A549 (cell line): ENCODE data around the gene CRYBA4. TPM values are rescaled to one million over a fixed set of nuclear protein-coding genes. Genes with fewer than 3 reads are reported as not detected.

Experiments
- ATAC-seq, 2 experiments: fragments of 200-7000 bp in 1 of 2; fragments of >200 bp in 1 of 2; cut with Nextera tagmentation in 1 of 2; cut with Tn5 transposase in 1 of 2; 3 replicates each; pipeline versions ENCODE4 v1.8.0 to v1.9.1; 2018 to 2020; ENCODE audit warnings: mild to moderate bottlenecking in 1 of 2, moderate library complexity in 1 of 2
- CTCF ChIA-PET: fragments of 300-600 bp; sonication (Branson Sonifier 250); formaldehyde crosslinking; extraction: SDS; loops from one replicate; lab custom pipeline; 2021; ENCODE audit warnings: antibody characterized with exemption, inconsistent platforms; lab: Yijun Ruan, JAX
- POLR2A ChIA-PET: fragments of 350-600 bp; formaldehyde crosslinking; extraction: SDS; loops from one replicate; lab custom pipeline; 2021; ENCODE audit warnings: antibody characterized with exemption, inconsistent platforms; lab: Yijun Ruan, JAX
- DNase-seq, 2 experiments: peaks; one replicate each; pipeline versions ENCODE4 v3.0.0 to v3.0.0-alpha.2; 2011 to 2016; ENCODE audit warnings: low read depth in 1 of 2, low spot score in 1 of 2
- FAIRE-seq: peaks from 2 replicates; lab custom pipeline; 2011; peaks lifted over from hg19 to GRCh38; lab: Jason Lieb, UNC
- H3K27ac ChIP-seq, 2 experiments: fragments of >200 bp; sonication (Bioruptor Twin); formaldehyde crosslinking; 3 replicates each; pipeline ENCODE4 v1.5.1; 2016 to 2017
- H3K4me1 ChIP-seq: fragments of >200 bp; sonication (Bioruptor Twin); formaldehyde crosslinking; 3 replicates; pipeline ENCODE4 v1.6.1; 2016
- H3K4me2 ChIP-seq: fragments of >200 bp; sonication (Bioruptor Twin); formaldehyde crosslinking; 3 replicates; pipeline ENCODE4 v1.6.1; 2016
- H3K4me3 ChIP-seq: fragments of >200 bp; sonication (Bioruptor Twin); formaldehyde crosslinking; 3 replicates; pipeline ENCODE4 v1.5.1; 2016
- H3K9me3 ChIP-seq: fragments of >200 bp; sonication (Bioruptor Twin); formaldehyde crosslinking; 3 replicates; pipeline ENCODE4 v1.6.1; 2016
- BHLHE40 ChIP-seq: IDR thresholded peaks from 2 replicates; pipeline ENCODE4 v1.6.1; 2012; ENCODE audit warnings: low read depth, low read length, inconsistent platforms
- CEBPB ChIP-seq, 2 experiments: fragments of >200 bp in 1 of 2; sonication (Bioruptor Twin) in 1 of 2; formaldehyde crosslinking in 1 of 2; IDR thresholded peaks; 2 replicates each; pipeline ENCODE4 v1.6.1; 2012 to 2016
- EHF ChIP-seq: fragments of 250-450 bp; sonication (Bioruptor Pico); IDR thresholded peaks from 2 replicates; pipeline ENCODE4 v1.5.0; 2020; ENCODE audit warnings: mild to moderate bottlenecking
- EHMT2 ChIP-seq: fragments of 200-600 bp; sonication (generic); IDR thresholded peaks from 2 replicates; pipeline ENCODE4 v1.6.1; 2016; ENCODE audit warnings: antibody characterized with exemption, low read depth, mild to moderate bottlenecking, moderate library complexity
- FOSB ChIP-seq: fragments of 250-450 bp; sonication (Bioruptor Pico); IDR thresholded peaks from 2 replicates; pipeline ENCODE4 v1.5.0; 2020; ENCODE audit warnings: mild to moderate bottlenecking, moderate library complexity
- FOXS1 ChIP-seq: fragments of 250-450 bp; sonication (Bioruptor Pico); IDR thresholded peaks from 2 replicates; pipeline ENCODE4 v1.5.0; 2020; ENCODE audit warnings: mild to moderate bottlenecking, moderate library complexity
- GATA3 ChIP-seq: IDR thresholded peaks from 2 replicates; pipeline ENCODE4 v1.6.1; 2012; ENCODE audit warnings: borderline replicate concordance
- HMGXB4 ChIP-seq: fragments of 250-450 bp; sonication (Bioruptor Pico); IDR thresholded peaks from 2 replicates; pipeline ENCODE4 v1.5.0; 2021; ENCODE audit warnings: mild to moderate bottlenecking, moderate library complexity, borderline replicate concordance
- HOXB5 ChIP-seq: fragments of 250-450 bp; sonication (Bioruptor Pico); IDR thresholded peaks from 2 replicates; pipeline ENCODE4 v1.5.0; 2020; ENCODE audit warnings: mild to moderate bottlenecking, moderate library complexity
- JUN ChIP-seq, 2 experiments: fragments of >200 bp; sonication (Bioruptor Twin); formaldehyde crosslinking; IDR thresholded peaks; 2 replicates in 1 of 2; 3 replicates in 1 of 2; pipeline ENCODE4 v1.6.1; 2016 to 2017
- KDM1A ChIP-seq: fragments of 200-600 bp; sonication (generic); IDR thresholded peaks from 2 replicates; pipeline ENCODE4 v1.6.1; 2016; ENCODE audit warnings: low read depth, mild to moderate bottlenecking
- KDM5A ChIP-seq: fragments of 200-600 bp; sonication (generic); IDR thresholded peaks from 2 replicates; pipeline ENCODE4 v1.6.1; 2016; ENCODE audit warnings: antibody characterized with exemption, mild to moderate bottlenecking
- NR3C1 ChIP-seq: fragments of >200 bp; sonication (Bioruptor Twin); formaldehyde crosslinking; IDR thresholded peaks from 3 replicates; pipeline ENCODE4 v1.6.1; 2017
- PHF8 ChIP-seq: fragments of 200-600 bp; sonication (generic); IDR thresholded peaks from 2 replicates; pipeline ENCODE4 v1.6.1; 2016; ENCODE audit warnings: low read depth, mild to moderate bottlenecking, antibody characterized with exemption, moderate library complexity, borderline replicate concordance
- POLR2AphosphoS2 ChIP-seq: conservative IDR thresholded peaks from 2 replicates; pipeline ENCODE4 v1.6.1; 2012; ENCODE audit warnings: low read length, improper control_type of control experiment, inconsistent platforms
- RCOR1 ChIP-seq: fragments of 150-350 bp; IDR thresholded peaks from 2 replicates; pipeline ENCODE4 v1.6.1; 2014; ENCODE audit warnings: antibody characterized with exemption, low read length, low read depth
- ZNF302 ChIP-seq: fragments of 250-450 bp; sonication (Bioruptor Pico); IDR thresholded peaks from 2 replicates; pipeline ENCODE4 v1.9.0; 2021; ENCODE audit warnings: inconsistent platforms, mild to moderate bottlenecking, moderate library complexity
- WGBS: methylation state at CpG from one replicate; pipeline ENCODE4 v1.1.6; 2017; ENCODE audit errors: missing lambda C conversion rate; 5-methylcytosine and 5-hydroxymethylcytosine counted together
- polyA plus RNA-seq, 4 experiments: library from polyadenylated mRNA; depleted of rRNA in 3 of 4; stranded (reverse); fragments of >200 nt; fragmentation: RNase III in 1 of 4; extraction: RNeasy Plus Mini Kit Qiagen cat#74134 plus additional on column Dnase treatment in 1 of 4; gene quantifications; 2 replicates in 3 of 4; 3 replicates in 1 of 4; pipeline ENCODE4 v1.2.3, GENCODE V29; 2011 to 2017
- TF ChIP-seq, protein P1 (sequence below): fragments of 150-350 bp; IDR thresholded peaks from 2 replicates; pipeline ENCODE4 v1.6.1; 2014; ENCODE audit warnings: low read depth, mild to moderate bottlenecking, low read length
- TF ChIP-seq, protein P2 (sequence below): fragments of 250-450 bp; sonication (Bioruptor Pico); IDR thresholded peaks from 2 replicates; pipeline ENCODE4 v1.5.0; 2020; ENCODE audit warnings: low read depth, mild to moderate bottlenecking, moderate library complexity

Gene CRYBA4
- polyA plus RNA-seq, 2 of the 4 experiments (the other 2 are of a cell fraction), result not detected

- no peak for TF ChIP-seq HMGXB4 (CRISPR knock-in tag)
- no peak for TF ChIP-seq RCOR1
- TF ChIP-seq KDM1A, result no peak
- no peak for TF ChIP-seq CEBPB (IDR thresholded peaks at IDR 0.05)
- TF ChIP-seq ZNF302 (CRISPR knock-in tag), result no peak
- TF ChIP-seq, protein P1, sequence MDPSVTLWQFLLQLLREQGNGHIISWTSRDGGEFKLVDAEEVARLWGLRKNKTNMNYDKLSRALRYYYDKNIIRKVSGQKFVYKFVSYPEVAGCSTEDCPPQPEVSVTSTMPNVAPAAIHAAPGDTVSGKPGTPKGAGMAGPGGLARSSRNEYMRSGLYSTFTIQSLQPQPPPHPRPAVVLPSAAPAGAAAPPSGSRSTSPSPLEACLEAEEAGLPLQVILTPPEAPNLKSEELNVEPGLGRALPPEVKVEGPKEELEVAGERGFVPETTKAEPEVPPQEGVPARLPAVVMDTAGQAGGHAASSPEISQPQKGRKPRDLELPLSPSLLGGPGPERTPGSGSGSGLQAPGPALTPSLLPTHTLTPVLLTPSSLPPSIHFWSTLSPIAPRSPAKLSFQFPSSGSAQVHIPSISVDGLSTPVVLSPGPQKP, result no peak
- TF ChIP-seq PHF8, result no peak
- Histone ChIP-seq H3K9me3 (no peaks in the 10 kb centered on the region), H3K4me2 (no peak overlapping the region), H3K27ac (no peak overlapping the region), H3K4me3 (no peak overlapping the region), H3K4me1 (0 out of 3 replicates have a peak, but pooled peaks cover 4% of the 10 kb centered on the region)
- no peak for FAIRE-seq
- no peak for DNase-seq
- ATAC-seq, result no peak
- ChIA-PET CTCF (no interaction called here), POLR2A (no interaction called here)
- 57% methylated on average over 4 of the region's 4 CpGs for WGBS
These were observed 29.3 kb upstream of the CRYBA4 start for GRCh38 chr22:26592421-26592891.

DNA sequence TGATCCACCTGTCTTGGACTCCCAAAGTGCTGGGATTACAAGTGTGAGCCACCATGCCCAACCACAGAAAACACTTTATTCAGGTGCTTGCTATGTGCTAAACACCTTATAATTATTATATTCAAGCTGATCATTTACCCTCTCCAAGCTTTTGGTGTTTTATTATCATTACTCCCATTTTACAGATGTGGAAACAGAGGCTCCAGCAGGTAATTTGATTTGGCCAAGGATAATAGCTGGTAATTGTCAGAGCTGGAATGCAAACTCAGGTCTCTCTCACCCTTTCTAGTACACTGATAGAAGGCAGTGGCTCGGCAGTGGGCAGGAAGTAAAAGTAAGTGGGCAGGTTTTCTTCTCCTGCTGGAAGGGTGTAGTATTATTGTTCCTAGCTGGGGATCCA is 28.0 kb upstream of the CRYBA4 start:
- H3K4me1 ChIP-seq, result 0 out of 3 replicates have a peak, but pooled peaks cover 4% of the 10 kb centered on the region
- no peak for ATAC-seq
- no peaks in the 10 kb centered on the region for H3K9me3 ChIP-seq
- H3K27ac ChIP-seq, result no peak overlapping the region
- CTCF ChIA-PET, result interaction anchor here (1.3 to 1.4 kb wide), 2 partner anchors 11 to 53 kb away, joined by 4 read pairs; no protein-coding TSS in a partner anchor
- H3K4me3 ChIP-seq, result no peak overlapping the region
- TF ChIP-seq EHF (CRISPR knock-in tag) (no peak), FOXS1 (CRISPR knock-in tag) (no peak), EHMT2 (no peak), FOSB (CRISPR knock-in tag) (no peak), JUN (IDR thresholded peaks at IDR 0.05) (no peak), KDM5A (no peak), CEBPB (IDR thresholded peaks at IDR 0.05) (no peak), HOXB5 (CRISPR knock-in tag) (no peak), BHLHE40 (no peak), POLR2AphosphoS2 (no peak)
- TF ChIP-seq, protein P2, sequence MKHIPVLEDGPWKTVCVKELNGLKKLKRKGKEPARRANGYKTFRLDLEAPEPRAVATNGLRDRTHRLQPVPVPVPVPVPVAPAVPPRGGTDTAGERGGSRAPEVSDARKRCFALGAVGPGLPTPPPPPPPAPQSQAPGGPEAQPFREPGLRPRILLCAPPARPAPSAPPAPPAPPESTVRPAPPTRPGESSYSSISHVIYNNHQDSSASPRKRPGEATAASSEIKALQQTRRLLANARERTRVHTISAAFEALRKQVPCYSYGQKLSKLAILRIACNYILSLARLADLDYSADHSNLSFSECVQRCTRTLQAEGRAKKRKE (CRISPR knock-in tag), result no peak
- TF ChIP-seq, all 56 proteins: peak for 0
- no peak overlapping the region for H3K4me2 ChIP-seq
- POLR2A ChIA-PET, result no interaction called here
- 54% methylated on average over 1 of the region's 1 CpG for WGBS
- FAIRE-seq, result no peak
- DNase-seq, result no peak

DNA sequence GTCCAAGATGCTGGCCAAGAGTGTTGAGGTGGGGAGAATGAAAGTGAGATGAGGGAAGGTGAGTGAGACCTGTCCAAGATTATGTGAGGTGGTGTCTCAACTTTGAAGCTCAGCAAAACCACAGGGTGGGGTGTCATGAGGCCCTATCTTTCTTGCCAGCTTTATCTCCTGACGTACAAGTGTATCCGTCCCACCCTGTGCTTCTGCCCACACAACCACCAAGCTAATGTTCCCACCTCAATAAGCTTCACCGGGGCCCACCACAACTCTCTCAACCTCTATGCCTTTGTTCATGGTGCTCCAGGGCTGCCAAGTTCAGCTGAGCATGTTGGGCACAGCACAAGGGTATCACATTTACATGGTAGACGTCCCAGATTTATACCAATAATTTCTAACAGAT is 24.7 kb upstream of the CRYBA4 start:
- CTCF ChIA-PET, result interaction anchor here (0.5 kb wide), 1 partner anchor 288 kb away, joined by 3 read pairs; no protein-coding TSS in a partner anchor
- no peak for ATAC-seq

More for the DNA sequence above, 24.7 kb upstream of the CRYBA4 start:
- no peaks in the 10 kb centered on the region for H3K9me3 ChIP-seq
- H3K4me2 ChIP-seq, result no peak overlapping the region
- 60% methylated on average over 4 of the region's 4 CpGs for WGBS
- H3K4me1 ChIP-seq, result no peaks in the 10 kb centered on the region
- no peak overlapping the region for H3K27ac ChIP-seq
- FAIRE-seq, result no peak
- POLR2A ChIA-PET, result no interaction called here
- DNase-seq, result no peak
- TF ChIP-seq NR3C1 (no peak), GATA3 (no peak), ZNF302 (CRISPR knock-in tag) (no peak)
- H3K4me3 ChIP-seq, result no peak overlapping the region
